Panc1 (cell line): ENCODE data around the gene EPB41L4B. TPM values are rescaled to one million over a fixed set of nuclear protein-coding genes. Genes with fewer than 3 reads are reported as not detected.

Source experiments
- ATAC-seq: fragments of 200-7000 bp; cut with Tn5 transposase; 2 replicates; pipeline ENCODE4 v1.9.1; 2020; ENCODE audit warnings: mild to moderate bottlenecking, moderate library complexity
- BruUV-seq: library from RNA; stranded (reverse); fragments of 400-500 nt; replicated peaks from 2 replicates; lab custom pipeline; 2021; lab: Mats Ljungman, UMichigan
- CTCF ChIA-PET: fragments of 300-600 bp; sonication (Branson Sonifier 250); formaldehyde crosslinking; loops from one replicate; lab custom pipeline; 2022; ENCODE audit warnings: antibody characterized with exemption; lab: Charles Lee
- POLR2A ChIA-PET: fragments of 300-600 bp; sonication (Branson Sonifier 250); formaldehyde crosslinking; loops from one replicate; lab custom pipeline; 2022; ENCODE audit warnings: antibody characterized with exemption; lab: Charles Lee
- DNase-seq: peaks from one replicate; pipeline ENCODE4 v3.0.0-alpha.2; 2010; ENCODE audit warnings: low read depth, low spot score
- H3K27ac ChIP-seq: 2 replicates; pipeline ENCODE4 v1.5.1; 2011; ENCODE audit warnings: mild to moderate bottlenecking, low read length, inconsistent platforms
- H3K27me3 ChIP-seq: fragments of 200-500 bp; sonication (Bioruptor generic); 2 replicates; pipeline ENCODE4 v1.6.0; 2014; ENCODE audit warnings: low read length, inconsistent platforms; ENCODE audit not compliant: control insufficient read depth, insufficient read depth
- H3K36me3 ChIP-seq: fragments of 200-500 bp; sonication (Bioruptor generic); 2 replicates; pipeline ENCODE4 v1.5.1; 2014; ENCODE audit warnings: inconsistent platforms, mild to moderate bottlenecking, low read length, moderate library complexity; ENCODE audit not compliant: control insufficient read depth, insufficient read depth
- H3K4me1 ChIP-seq: 2 replicates; pipeline ENCODE4 v1.5.1; 2011; ENCODE audit warnings: inconsistent platforms, mild to moderate bottlenecking, low read length, moderate library complexity; ENCODE audit not compliant: control insufficient read depth, insufficient read depth
- H3K4me3 ChIP-seq, 2 experiments: 2 replicates each; pipeline ENCODE4 v1.5.1; 2011 to 2012; ENCODE audit warnings: low read depth in 2 of 2, low read length in 2 of 2, mild to moderate bottlenecking in 2 of 2, inconsistent platforms in 1 of 2, moderate library complexity in 1 of 2
- H3K9me3 ChIP-seq: fragments of 200-500 bp; sonication (Bioruptor generic); 2 replicates; pipeline ENCODE4 v1.5.1; 2014; ENCODE audit warnings: low read depth, mild to moderate bottlenecking, inconsistent platforms, low read length, moderate library complexity; ENCODE audit not compliant: control insufficient read depth, insufficient read depth
- CTCF ChIP-seq: fragments of 450-650 bp; IDR thresholded peaks from 2 replicates; pipeline ENCODE4 v1.5.1; 2017; ENCODE audit warnings: mild to moderate bottlenecking
- POLR2AphosphoS5 ChIP-seq: IDR thresholded peaks from 2 replicates; pipeline ENCODE4 v1.6.1; 2012; ENCODE audit warnings: mild to moderate bottlenecking, low read depth, low read length, moderate library complexity
- REST ChIP-seq, 2 experiments: IDR thresholded peaks; 2 replicates each; pipeline ENCODE4 v1.6.1; 2011 to 2012; ENCODE audit warnings: low read depth in 2 of 2, control low read depth in 1 of 2, low read length in 1 of 2, mild to moderate bottlenecking in 1 of 2, moderate library complexity in 1 of 2; ENCODE audit not compliant: insufficient read depth in 1 of 2
- SIN3A ChIP-seq: IDR thresholded peaks from 2 replicates; pipeline ENCODE4 v1.6.1; 2012; ENCODE audit warnings: low read depth, mild to moderate bottlenecking, low read length, moderate library complexity, borderline replicate concordance; ENCODE audit not compliant: insufficient read depth
- TCF7L2 ChIP-seq: IDR thresholded peaks from 2 replicates; pipeline ENCODE4 v1.6.1; 2011; ENCODE audit warnings: mild to moderate bottlenecking, low read depth, low read length, inconsistent platforms
- in situ Hi-C: cut with HindIII; loops from 2 replicates; pipeline ENCODE4 v1.10.0; 2016; ENCODE audit warnings: low sequenced_read_pairs, low pct_unique_long_range_greater_than_20kb
- intact Hi-C: fragments of 100-400 bp; cut with micrococcal nuclease; formaldehyde crosslinking; loops from one replicate; pipeline ENCODE4 v1.10.0; 2022; ENCODE audit not compliant: unreplicated experiment
- total RNA-seq: library from RNA; stranded (reverse); gene quantifications from one replicate; pipeline ENCODE4 v1.2.1, GENCODE V29; 2021; ENCODE audit not compliant: unreplicated experiment

Gene EPB41L4B
- total RNA-seq, 1 experiment from 2014 or later = 27.8 TPM

- ChIA-PET CTCF (no interaction called here), POLR2A (no interaction called here)
- TF ChIP-seq SIN3A (no peak), POLR2AphosphoS5 (no peak), TCF7L2 (no peak), CTCF (no peak), REST (IDR thresholded peaks at IDR 0.05; ENCODE audit: insufficient read depth in 1 of 2, low read depth in 2 of 2, low read length in 1 of 2) (no peak)
- Histone ChIP-seq H3K36me3 (no peaks in the 10 kb centered on the region), H3K27ac (no peak overlapping the region), H3K4me3 (no peak overlapping the region), H3K4me1 (no peaks in the 10 kb centered on the region), H3K27me3 (no peaks in the 10 kb centered on the region), H3K9me3 (no peaks in the 10 kb centered on the region)
- in situ Hi-C loops (no loop called here), intact Hi-C loops (no loop called here)
- BruUV-seq = no TSS peak
- DNase-seq (no peak), ATAC-seq (no peak)
Observed at GRCh38 chr9:109164042-109164441, 156.8 kb downstream of the EPB41L4B start.

GRCh38 chr9:109163194-109163593, 157.7 kb downstream of the EPB41L4B start:
- no peak overlapping the region for H3K4me3 ChIP-seq
- no TSS peak for BruUV-seq
- H3K4me1 ChIP-seq = no peaks in the 10 kb centered on the region
- CTCF ChIA-PET = no interaction called here
- POLR2A ChIA-PET = no interaction called here
- no peaks in the 10 kb centered on the region for H3K36me3 ChIP-seq
- H3K27ac ChIP-seq = no peak overlapping the region
- in situ Hi-C loops = no loop called here
- H3K9me3 ChIP-seq = no peaks in the 10 kb centered on the region
- no peak for DNase-seq
- TF ChIP-seq REST (IDR thresholded peaks at IDR 0.05; ENCODE audit: insufficient read depth in 1 of 2, low read depth in 2 of 2, low read length in 1 of 2) (no peak), TCF7L2 (no peak), POLR2AphosphoS5 (no peak), CTCF (no peak), SIN3A (no peak)
- no peaks in the 10 kb centered on the region for H3K27me3 ChIP-seq
- ATAC-seq = no peak
- intact Hi-C loops = no loop called here
